22Rv1 (cell line): ENCODE measurements around the gene SNX9.

Experiments used
- ZFX ChIP-seq: fragments of 450-650 bp; IDR thresholded peaks from 2 replicates; pipeline ENCODE4 v1.6.1; 2017; ENCODE audit warnings: antibody characterized with exemption, borderline replicate concordance
- TF ChIP-seq, protein P1 (sequence below): fragments of 450-650 bp; IDR thresholded peaks from 2 replicates; pipeline ENCODE4 v1.5.1; 2017; ENCODE audit warnings: mild to moderate bottlenecking

GRCh38 chr6:157912326-157912725, 89.3 kb downstream of the SNX9 start:
- TF ChIP-seq, protein P1, sequence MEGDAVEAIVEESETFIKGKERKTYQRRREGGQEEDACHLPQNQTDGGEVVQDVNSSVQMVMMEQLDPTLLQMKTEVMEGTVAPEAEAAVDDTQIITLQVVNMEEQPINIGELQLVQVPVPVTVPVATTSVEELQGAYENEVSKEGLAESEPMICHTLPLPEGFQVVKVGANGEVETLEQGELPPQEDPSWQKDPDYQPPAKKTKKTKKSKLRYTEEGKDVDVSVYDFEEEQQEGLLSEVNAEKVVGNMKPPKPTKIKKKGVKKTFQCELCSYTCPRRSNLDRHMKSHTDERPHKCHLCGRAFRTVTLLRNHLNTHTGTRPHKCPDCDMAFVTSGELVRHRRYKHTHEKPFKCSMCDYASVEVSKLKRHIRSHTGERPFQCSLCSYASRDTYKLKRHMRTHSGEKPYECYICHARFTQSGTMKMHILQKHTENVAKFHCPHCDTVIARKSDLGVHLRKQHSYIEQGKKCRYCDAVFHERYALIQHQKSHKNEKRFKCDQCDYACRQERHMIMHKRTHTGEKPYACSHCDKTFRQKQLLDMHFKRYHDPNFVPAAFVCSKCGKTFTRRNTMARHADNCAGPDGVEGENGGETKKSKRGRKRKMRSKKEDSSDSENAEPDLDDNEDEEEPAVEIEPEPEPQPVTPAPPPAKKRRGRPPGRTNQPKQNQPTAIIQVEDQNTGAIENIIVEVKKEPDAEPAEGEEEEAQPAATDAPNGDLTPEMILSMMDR: no peak
- TF ChIP-seq ZFX: no peak
